GM18517 (cell line): ENCODE results near the gene MRFAP1.
A peak's percentile ranks its signal among the peaks of the same experiment; 100 is the strongest.

Source experiments
- ATAC-seq: cut with Tn5 transposase; IDR thresholded peaks from one replicate; pipeline ENCODE4 v1.9.1; 2021; ENCODE audit warnings: mild to moderate bottlenecking, moderate library complexity; ENCODE audit not compliant: unreplicated experiment

MRFAP1 gene

GRCh38 chr4:6640292-6641163 lies at the start of gene MRFAP1:
MRFAP1 (plus strand) TSS chr4:6640685; CDS start chr4:6640863, 178 bp downstream.
- peak; percentile 72 for ATAC-seq

GRCh38 chr4:6591313-6591712 lies 49.2 kb upstream of the MRFAP1 start:
- no peak for ATAC-seq

- no peak for ATAC-seq
These were observed 48.7 kb upstream of the MRFAP1 start for GRCh38 chr4:6591781-6592180.

GRCh38 chr4:6592804-6593563 lies 47.5 kb upstream of the MRFAP1 start:
- ATAC-seq: no peak

GRCh38 chr4:6594341-6594740 lies 46.1 kb upstream of the MRFAP1 start:
- ATAC-seq: no peak

- no peak for ATAC-seq
These were observed 45.6 kb upstream of the MRFAP1 start for GRCh38 chr4:6594826-6595355.

GRCh38 chr4:6595897-6596537 lies 44.5 kb upstream of the MRFAP1 start:
- ATAC-seq: no peak

- ATAC-seq: no peak
These were observed 43.5 kb upstream of the MRFAP1 start for GRCh38 chr4:6596948-6597347.

GRCh38 chr4:6598127-6598526 lies 42.4 kb upstream of the MRFAP1 start:
- no peak for ATAC-seq

GRCh38 chr4:6598641-6599040 lies 41.8 kb upstream of the MRFAP1 start:
- no peak for ATAC-seq

GRCh38 chr4:6601661-6602250 lies 38.7 kb upstream of the MRFAP1 start:
- no peak for ATAC-seq

- ATAC-seq: no peak
These were observed 38.2 kb upstream of the MRFAP1 start for GRCh38 chr4:6602289-6602688.

GRCh38 chr4:6603128-6603527 lies 37.4 kb upstream of the MRFAP1 start:
- no peak for ATAC-seq

- ATAC-seq: no peak
These were observed 35.4 kb upstream of the MRFAP1 start for GRCh38 chr4:6605114-6605513.

- no peak for ATAC-seq
These were observed 34.9 kb upstream of the MRFAP1 start for GRCh38 chr4:6605605-6606004.

- ATAC-seq: no peak
These were observed 33.8 kb upstream of the MRFAP1 start for GRCh38 chr4:6606465-6607235.

- no peak for ATAC-seq
These were observed 33.0 kb upstream of the MRFAP1 start for GRCh38 chr4:6607368-6608055.

GRCh38 chr4:6608758-6609414 lies 31.6 kb upstream of the MRFAP1 start:
- no peak for ATAC-seq
